Endodermal cell (in vitro differentiated cells): Measurements from ENCODE around the gene SCGN. TPM values are rescaled to one million over a fixed set of nuclear protein-coding genes. Genes with fewer than 3 reads are reported as not detected.

ENCODE experiments used
- DNase-seq: peaks from one replicate; pipeline ENCODE4 v3.0.0-alpha.2; 2017
- H3K27ac ChIP-seq: 2 replicates; pipeline ENCODE4 v1.5.1; 2013; ENCODE audit warnings: mild to moderate bottlenecking, low read depth, low read length, moderate library complexity
- H3K27me3 ChIP-seq: 2 replicates; pipeline ENCODE4 v1.6.1; 2013; ENCODE audit warnings: mild to moderate bottlenecking, low read length, moderate library complexity; ENCODE audit not compliant: insufficient read depth, control insufficient read depth, poor library complexity, severe bottlenecking
- H3K36me3 ChIP-seq: 2 replicates; pipeline ENCODE4 v1.7.0; 2013; ENCODE audit warnings: mild to moderate bottlenecking, low read length, moderate library complexity; ENCODE audit not compliant: control insufficient read depth, insufficient read depth
- H3K4me1 ChIP-seq: one replicate; pipeline ENCODE4 v1.7.0; 2013; ENCODE audit warnings: low read length; ENCODE audit not compliant: control insufficient read depth, insufficient read depth
- H3K4me3 ChIP-seq: 2 replicates; pipeline ENCODE4 v1.5.1; 2013; ENCODE audit warnings: mild to moderate bottlenecking, low read length, moderate library complexity
- H3K9ac ChIP-seq: 2 replicates; pipeline ENCODE4 v1.6.1; 2013; ENCODE audit warnings: mild to moderate bottlenecking, low read length, moderate library complexity; ENCODE audit not compliant: poor library complexity, severe bottlenecking; ENCODE audit errors: extremely low read depth
- H3K9me3 ChIP-seq: 2 replicates; pipeline ENCODE4 v1.6.1; 2013; ENCODE audit warnings: mild to moderate bottlenecking, low read length, moderate library complexity; ENCODE audit not compliant: control insufficient read depth
- H3K27ac Mint-ChIP-seq: 2 replicates; pipeline ENCODE4 v1.8.0; 2020; ENCODE audit warnings: mixed read lengths
- H3K27me3 Mint-ChIP-seq: 2 replicates; pipeline ENCODE4 v1.8.0; 2021; ENCODE audit warnings: mild to moderate bottlenecking, mixed read lengths; ENCODE audit not compliant: insufficient read depth
- H3K36me3 Mint-ChIP-seq: 2 replicates; pipeline ENCODE4 v1.8.0; 2020; ENCODE audit warnings: low read depth, mixed read lengths
- H3K4me1 Mint-ChIP-seq: 2 replicates; pipeline ENCODE4 v1.8.0; 2020; ENCODE audit warnings: mixed read lengths
- H3K4me3 Mint-ChIP-seq: 2 replicates; pipeline ENCODE4 v1.8.0; 2020; ENCODE audit warnings: mild to moderate bottlenecking, moderate library complexity, mixed read lengths
- H3K9me3 Mint-ChIP-seq: 2 replicates; pipeline ENCODE4 v1.8.0; 2020; ENCODE audit warnings: mild to moderate bottlenecking, mixed read lengths
- CTCF ChIP-seq: fragments of 200-600 bp; sonication (generic); conservative IDR thresholded peaks from 2 replicates; pipeline ENCODE4 v1.5.0; 2021; ENCODE audit warnings: antibody characterized with exemption, mild to moderate bottlenecking
- WGBS, 2 experiments: methylation state at CpG; one replicate each; pipeline versions ENCODE4 v1.1.5 to v1.1.7; 2013; ENCODE audit warnings: missing lambda C conversion rate in 2 of 2, mixed read lengths in 1 of 2; ENCODE audit not compliant: insufficient coverage in 1 of 2, insufficient read length in 1 of 2; 5-methylcytosine and 5-hydroxymethylcytosine counted together
- total RNA-seq, 2 donors: library from RNA; stranded (reverse); fragmentation: NEBNext Ultra II Directional in 1 of 2; extraction: Animal tissue kit (Norgen Biotek cat#: 25700) in 1 of 2; gene quantifications; 2 replicates in 1 of 2; 3 replicates in 1 of 2; pipeline ENCODE4 v1.2.1, GENCODE V29; 2021

The SCGN gene
- total RNA-seq, 2 donors from 2014 or later: not detected

DNA sequence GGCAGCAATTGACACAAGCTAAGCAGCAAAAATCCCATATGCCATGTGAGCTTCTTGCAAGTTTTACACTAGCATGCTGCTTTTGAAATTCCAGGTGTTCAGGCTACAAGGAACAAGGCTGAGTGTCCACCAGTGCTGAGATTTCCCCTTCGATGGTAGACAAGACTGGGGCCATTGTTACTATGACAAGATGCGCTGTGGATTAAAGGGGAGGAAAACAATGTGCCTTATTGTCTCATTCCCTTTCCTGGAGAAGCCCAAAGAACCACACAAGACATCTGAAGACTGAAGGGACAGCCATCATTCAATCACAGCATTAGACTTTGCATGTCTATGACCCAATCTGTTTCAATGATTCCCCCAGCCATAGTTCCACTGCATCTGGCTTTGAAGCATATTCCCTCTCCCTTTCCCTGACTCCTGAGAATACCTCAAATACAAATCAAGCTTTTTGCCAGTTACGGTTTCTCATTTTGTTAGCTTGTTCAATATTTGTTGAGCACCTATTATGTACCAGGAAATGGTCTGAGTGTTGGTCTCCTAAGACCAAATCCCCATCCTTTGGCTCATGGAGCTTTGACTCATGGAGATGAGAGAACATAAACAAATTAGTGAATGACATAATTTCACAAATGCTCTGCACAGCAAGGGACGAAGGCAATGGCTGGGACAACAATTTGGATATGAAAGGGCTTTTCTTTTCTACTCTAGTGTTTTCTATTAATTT lies 23.4 kb upstream of the SCGN start:
- no peak overlapping the region for H3K9ac ChIP-seq
- H3K4me1 ChIP-seq: no peaks in the 10 kb centered on the region
- no peaks in the 10 kb centered on the region for H3K36me3 Mint-ChIP-seq
- TF ChIP-seq CTCF: no peak
- no peaks in the 10 kb centered on the region for H3K9me3 ChIP-seq
- 96 to 100% methylated on average over 2 to 4 of the region's 4 CpGs for WGBS, 2 experiments
- no peak overlapping the region for H3K27ac ChIP-seq
- peaks cover 7% of the 10 kb centered on the region for H3K27me3 Mint-ChIP-seq
- no peaks in the 10 kb centered on the region for H3K36me3 ChIP-seq
- DNase-seq: no peak
- no peaks in the 10 kb centered on the region for H3K9me3 Mint-ChIP-seq
- no peak overlapping the region for H3K4me3 ChIP-seq
- no peaks in the 10 kb centered on the region for H3K27me3 ChIP-seq
- no peak overlapping the region for H3K4me3 Mint-ChIP-seq
- H3K4me1 Mint-ChIP-seq: peaks cover 46% of the 10 kb centered on the region
- H3K27ac Mint-ChIP-seq: no peak overlapping the region

GRCh38 chr6:25629198-25629576 lies 22.8 kb upstream of the SCGN start:
- Histone ChIP-seq H3K4me1 (no peaks in the 10 kb centered on the region), H3K27me3 (no peaks in the 10 kb centered on the region), H3K27ac (no peak overlapping the region), H3K9ac (no peak overlapping the region), H3K4me3 (no peak overlapping the region), H3K36me3 (no peaks in the 10 kb centered on the region), H3K9me3 (no peaks in the 10 kb centered on the region)
- no peaks in the 10 kb centered on the region for H3K36me3 Mint-ChIP-seq
- no peak for DNase-seq
- peaks cover 47% of the 10 kb centered on the region for H3K4me1 Mint-ChIP-seq
- WGBS, 2 experiments: 90 to 97% methylated on average over 4 of the region's 4 CpGs
- no peaks in the 10 kb centered on the region for H3K9me3 Mint-ChIP-seq
- H3K27ac Mint-ChIP-seq: no peak overlapping the region
- no peak overlapping the region for H3K4me3 Mint-ChIP-seq
- peaks cover 7% of the 10 kb centered on the region for H3K27me3 Mint-ChIP-seq
- TF ChIP-seq CTCF: no peak

- no peak overlapping the region for H3K4me3 Mint-ChIP-seq
- H3K9me3 Mint-ChIP-seq: no peaks in the 10 kb centered on the region
- no peaks in the 10 kb centered on the region for H3K9me3 ChIP-seq
- DNase-seq: no peak
- no peak overlapping the region for H3K9ac ChIP-seq
- H3K27me3 ChIP-seq: peaks cover 5% of the 10 kb centered on the region
- TF ChIP-seq CTCF: no peak
- H3K36me3 Mint-ChIP-seq: no peaks in the 10 kb centered on the region
- H3K27ac ChIP-seq: no peak overlapping the region
- H3K36me3 ChIP-seq: no peaks in the 10 kb centered on the region
- H3K4me3 ChIP-seq: no peak overlapping the region
- H3K4me1 ChIP-seq: no peaks in the 10 kb centered on the region
- 76 to 80% methylated on average over 1 to 4 of the region's 4 CpGs for WGBS, 2 experiments
- H3K27me3 Mint-ChIP-seq: peaks cover 10% of the 10 kb centered on the region
- H3K27ac Mint-ChIP-seq: no peak overlapping the region
- peaks cover 46% of the 10 kb centered on the region for H3K4me1 Mint-ChIP-seq
Measured at GRCh38 chr6:25630508-25631278, 21.3 kb upstream of the SCGN start.
